ENCODE measurements around the gene DLD. TPM values are rescaled to one million over a fixed set of nuclear protein-coding genes. Genes with fewer than 3 reads are reported as not detected.

DLD gene
- total and polyA plus RNA-seq, 2 experiments from 2014 or later, result 38.1 to 76.2 TPM

DNA sequence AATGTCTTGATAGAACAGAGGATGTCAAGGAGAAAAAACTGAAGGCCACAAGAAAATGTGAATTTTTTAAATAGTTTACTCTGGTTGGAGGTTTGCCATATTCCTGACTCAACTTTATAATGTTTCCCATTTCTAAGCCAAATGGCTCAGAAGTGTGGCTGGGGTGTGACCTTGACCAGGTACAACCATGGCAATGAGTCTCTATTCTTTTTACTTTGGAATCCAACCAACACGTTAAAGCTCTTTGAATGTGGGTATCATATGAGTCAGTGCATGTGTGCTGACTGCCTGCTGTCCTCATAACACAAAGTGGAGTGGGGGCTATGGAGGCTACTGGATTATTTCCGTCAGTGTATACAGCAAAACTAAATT lies 33.5 kb upstream of the DLD start:
- ATAC-seq (no peak), DNase-seq (ENCODE audit: low spot score) (no peak)
- no peaks in the 10 kb centered on the region for H3K27me3 ChIP-seq (ENCODE audit: insufficient read depth)
- no peaks in the 10 kb centered on the region for H3K9me3 Mint-ChIP-seq
- no peaks in the 10 kb centered on the region for H3K79me2 ChIP-seq (replicated peaks; ENCODE audit: insufficient read depth)
- H3K4me3 ChIP-seq, result no peak overlapping the region
- H3K9me2 ChIP-seq (ENCODE audit: insufficient read depth), result no peaks in the 10 kb centered on the region
- no peaks in the 10 kb centered on the region for H3K36me3 Mint-ChIP-seq (ENCODE audit: low read depth)
- no peaks in the 10 kb centered on the region for H3F3A ChIP-seq (replicated peaks; ENCODE audit: low read depth)
- no peak overlapping the region for H3K27ac ChIP-seq (ENCODE audit: low read depth)
- H3K27me3 Mint-ChIP-seq (ENCODE audit: insufficient read depth, low read depth, poor library complexity), result no peaks in the 10 kb centered on the region
- TF ChIP-seq, protein P1, sequence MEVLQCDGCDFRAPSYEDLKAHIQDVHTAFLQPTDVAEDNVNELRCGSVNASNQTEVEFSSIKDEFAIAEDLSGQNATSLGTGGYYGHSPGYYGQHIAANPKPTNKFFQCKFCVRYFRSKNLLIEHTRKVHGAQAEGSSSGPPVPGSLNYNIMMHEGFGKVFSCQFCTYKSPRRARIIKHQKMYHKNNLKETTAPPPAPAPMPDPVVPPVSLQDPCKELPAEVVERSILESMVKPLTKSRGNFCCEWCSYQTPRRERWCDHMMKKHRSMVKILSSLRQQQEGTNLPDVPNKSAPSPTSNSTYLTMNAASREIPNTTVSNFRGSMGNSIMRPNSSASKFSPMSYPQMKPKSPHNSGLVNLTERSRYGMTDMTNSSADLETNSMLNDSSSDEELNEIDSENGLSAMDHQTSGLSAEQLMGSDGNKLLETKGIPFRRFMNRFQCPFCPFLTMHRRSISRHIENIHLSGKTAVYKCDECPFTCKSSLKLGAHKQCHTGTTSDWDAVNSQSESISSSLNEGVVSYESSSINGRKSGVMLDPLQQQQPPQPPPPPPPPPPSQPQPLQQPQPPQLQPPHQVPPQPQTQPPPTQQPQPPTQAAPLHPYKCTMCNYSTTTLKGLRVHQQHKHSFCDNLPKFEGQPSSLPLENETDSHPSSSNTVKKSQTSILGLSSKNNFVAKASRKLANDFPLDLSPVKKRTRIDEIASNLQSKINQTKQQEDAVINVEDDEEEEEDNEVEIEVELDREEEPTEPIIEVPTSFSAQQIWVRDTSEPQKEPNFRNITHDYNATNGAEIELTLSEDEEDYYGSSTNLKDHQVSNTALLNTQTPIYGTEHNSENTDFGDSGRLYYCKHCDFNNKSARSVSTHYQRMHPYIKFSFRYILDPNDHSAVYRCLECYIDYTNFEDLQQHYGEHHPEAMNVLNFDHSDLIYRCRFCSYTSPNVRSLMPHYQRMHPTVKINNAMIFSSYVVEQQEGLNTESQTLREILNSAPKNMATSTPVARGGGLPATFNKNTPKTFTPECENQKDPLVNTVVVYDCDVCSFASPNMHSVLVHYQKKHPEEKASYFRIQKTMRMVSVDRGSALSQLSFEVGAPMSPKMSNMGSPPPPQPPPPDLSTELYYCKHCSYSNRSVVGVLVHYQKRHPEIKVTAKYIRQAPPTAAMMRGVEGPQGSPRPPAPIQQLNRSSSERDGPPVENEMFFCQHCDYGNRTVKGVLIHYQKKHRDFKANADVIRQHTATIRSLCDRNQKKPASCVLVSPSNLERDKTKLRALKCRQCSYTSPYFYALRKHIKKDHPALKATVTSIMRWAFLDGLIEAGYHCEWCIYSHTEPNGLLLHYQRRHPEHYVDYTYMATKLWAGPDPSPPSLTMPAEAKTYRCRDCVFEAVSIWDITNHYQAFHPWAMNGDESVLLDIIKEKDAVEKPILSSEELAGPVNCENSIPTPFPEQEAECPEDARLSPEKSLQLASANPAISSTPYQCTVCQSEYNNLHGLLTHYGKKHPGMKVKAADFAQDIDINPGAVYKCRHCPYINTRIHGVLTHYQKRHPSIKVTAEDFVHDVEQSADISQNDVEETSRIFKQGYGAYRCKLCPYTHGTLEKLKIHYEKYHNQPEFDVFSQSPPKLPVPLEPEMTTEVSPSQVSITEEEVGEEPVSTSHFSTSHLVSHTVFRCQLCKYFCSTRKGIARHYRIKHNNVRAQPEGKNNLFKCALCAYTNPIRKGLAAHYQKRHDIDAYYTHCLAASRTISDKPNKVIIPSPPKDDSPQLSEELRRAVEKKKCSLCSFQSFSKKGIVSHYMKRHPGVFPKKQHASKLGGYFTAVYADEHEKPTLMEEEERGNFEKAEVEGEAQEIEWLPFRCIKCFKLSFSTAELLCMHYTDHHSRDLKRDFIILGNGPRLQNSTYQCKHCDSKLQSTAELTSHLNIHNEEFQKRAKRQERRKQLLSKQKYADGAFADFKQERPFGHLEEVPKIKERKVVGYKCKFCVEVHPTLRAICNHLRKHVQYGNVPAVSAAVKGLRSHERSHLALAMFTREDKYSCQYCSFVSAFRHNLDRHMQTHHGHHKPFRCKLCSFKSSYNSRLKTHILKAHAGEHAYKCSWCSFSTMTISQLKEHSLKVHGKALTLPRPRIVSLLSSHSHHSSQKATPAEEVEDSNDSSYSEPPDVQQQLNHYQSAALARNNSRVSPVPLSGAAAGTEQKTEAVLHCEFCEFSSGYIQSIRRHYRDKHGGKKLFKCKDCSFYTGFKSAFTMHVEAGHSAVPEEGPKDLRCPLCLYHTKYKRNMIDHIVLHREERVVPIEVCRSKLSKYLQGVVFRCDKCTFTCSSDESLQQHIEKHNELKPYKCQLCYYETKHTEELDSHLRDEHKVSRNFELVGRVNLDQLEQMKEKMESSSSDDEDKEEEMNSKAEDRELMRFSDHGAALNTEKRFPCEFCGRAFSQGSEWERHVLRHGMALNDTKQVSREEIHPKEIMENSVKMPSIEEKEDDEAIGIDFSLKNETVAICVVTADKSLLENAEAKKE (CRISPR knock-in tag; IDR thresholded peaks at IDR 0.05), result no peak
- TF ChIP-seq NANOG (IDR thresholded peaks at IDR 0.05; ENCODE audit: borderline replicate concordance) (no peak), EZH2 (IDR thresholded peaks at IDR 0.05; ENCODE audit: low read depth, unreplicated experiment) (no peak), STAT1 (IDR thresholded peaks at IDR 0.05; ENCODE audit: unreplicated experiment) (no peak), JUNB (IDR thresholded peaks at IDR 0.05; ENCODE audit: unreplicated experiment) (no peak)
- TF ChIP-seq, protein P2, sequence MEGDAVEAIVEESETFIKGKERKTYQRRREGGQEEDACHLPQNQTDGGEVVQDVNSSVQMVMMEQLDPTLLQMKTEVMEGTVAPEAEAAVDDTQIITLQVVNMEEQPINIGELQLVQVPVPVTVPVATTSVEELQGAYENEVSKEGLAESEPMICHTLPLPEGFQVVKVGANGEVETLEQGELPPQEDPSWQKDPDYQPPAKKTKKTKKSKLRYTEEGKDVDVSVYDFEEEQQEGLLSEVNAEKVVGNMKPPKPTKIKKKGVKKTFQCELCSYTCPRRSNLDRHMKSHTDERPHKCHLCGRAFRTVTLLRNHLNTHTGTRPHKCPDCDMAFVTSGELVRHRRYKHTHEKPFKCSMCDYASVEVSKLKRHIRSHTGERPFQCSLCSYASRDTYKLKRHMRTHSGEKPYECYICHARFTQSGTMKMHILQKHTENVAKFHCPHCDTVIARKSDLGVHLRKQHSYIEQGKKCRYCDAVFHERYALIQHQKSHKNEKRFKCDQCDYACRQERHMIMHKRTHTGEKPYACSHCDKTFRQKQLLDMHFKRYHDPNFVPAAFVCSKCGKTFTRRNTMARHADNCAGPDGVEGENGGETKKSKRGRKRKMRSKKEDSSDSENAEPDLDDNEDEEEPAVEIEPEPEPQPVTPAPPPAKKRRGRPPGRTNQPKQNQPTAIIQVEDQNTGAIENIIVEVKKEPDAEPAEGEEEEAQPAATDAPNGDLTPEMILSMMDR (conservative IDR thresholded peaks at IDR 0.05; ENCODE audit: low read depth in 2 of 2), result no peak
- TF ChIP-seq, protein P3, sequence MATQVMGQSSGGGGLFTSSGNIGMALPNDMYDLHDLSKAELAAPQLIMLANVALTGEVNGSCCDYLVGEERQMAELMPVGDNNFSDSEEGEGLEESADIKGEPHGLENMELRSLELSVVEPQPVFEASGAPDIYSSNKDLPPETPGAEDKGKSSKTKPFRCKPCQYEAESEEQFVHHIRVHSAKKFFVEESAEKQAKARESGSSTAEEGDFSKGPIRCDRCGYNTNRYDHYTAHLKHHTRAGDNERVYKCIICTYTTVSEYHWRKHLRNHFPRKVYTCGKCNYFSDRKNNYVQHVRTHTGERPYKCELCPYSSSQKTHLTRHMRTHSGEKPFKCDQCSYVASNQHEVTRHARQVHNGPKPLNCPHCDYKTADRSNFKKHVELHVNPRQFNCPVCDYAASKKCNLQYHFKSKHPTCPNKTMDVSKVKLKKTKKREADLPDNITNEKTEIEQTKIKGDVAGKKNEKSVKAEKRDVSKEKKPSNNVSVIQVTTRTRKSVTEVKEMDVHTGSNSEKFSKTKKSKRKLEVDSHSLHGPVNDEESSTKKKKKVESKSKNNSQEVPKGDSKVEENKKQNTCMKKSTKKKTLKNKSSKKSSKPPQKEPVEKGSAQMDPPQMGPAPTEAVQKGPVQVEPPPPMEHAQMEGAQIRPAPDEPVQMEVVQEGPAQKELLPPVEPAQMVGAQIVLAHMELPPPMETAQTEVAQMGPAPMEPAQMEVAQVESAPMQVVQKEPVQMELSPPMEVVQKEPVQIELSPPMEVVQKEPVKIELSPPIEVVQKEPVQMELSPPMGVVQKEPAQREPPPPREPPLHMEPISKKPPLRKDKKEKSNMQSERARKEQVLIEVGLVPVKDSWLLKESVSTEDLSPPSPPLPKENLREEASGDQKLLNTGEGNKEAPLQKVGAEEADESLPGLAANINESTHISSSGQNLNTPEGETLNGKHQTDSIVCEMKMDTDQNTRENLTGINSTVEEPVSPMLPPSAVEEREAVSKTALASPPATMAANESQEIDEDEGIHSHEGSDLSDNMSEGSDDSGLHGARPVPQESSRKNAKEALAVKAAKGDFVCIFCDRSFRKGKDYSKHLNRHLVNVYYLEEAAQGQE (IDR thresholded peaks at IDR 0.05; ENCODE audit: unreplicated experiment), result no peak
- H3K4me2 ChIP-seq, result no peak overlapping the region
- H3K4me3 Mint-ChIP-seq, result no peak overlapping the region
- no peaks in the 10 kb centered on the region for H4K20me1 ChIP-seq (replicated peaks; ENCODE audit: insufficient read depth)
- H3K27ac Mint-ChIP-seq, result no peak overlapping the region
- no peak overlapping the region for H2AFZ ChIP-seq
- no peaks in the 10 kb centered on the region for H3K36me3 ChIP-seq (ENCODE audit: insufficient read depth)
- no peaks in the 10 kb centered on the region for H3K4me1 ChIP-seq (ENCODE audit: insufficient read depth)
- H3K4me1 Mint-ChIP-seq, result no peaks in the 10 kb centered on the region

Measured in GM23338 (cell line).